Cardiac fibroblast (primary cell): Measurements from ENCODE around the gene MYH2.

Experiments used
- DNase-seq, 2 donors: peaks; one replicate each; pipeline versions ENCODE4 v3.0.0 to v3.0.0-alpha.2; 2010; ENCODE audit warnings: low read depth in 2 of 2
- H3K4me3 ChIP-seq, 2 donors: replicated peaks in 1 of 2; 1 replicate in 1 of 2; 2 replicates in 1 of 2; pipeline ENCODE4 v1.5.1; 2011; ENCODE audit warnings: low read depth in 2 of 2, low read length in 2 of 2, mild to moderate bottlenecking in 2 of 2, moderate library complexity in 1 of 2
- TF ChIP-seq, protein P1 (sequence below): IDR thresholded peaks from one replicate; pipeline ENCODE4 v1.5.1; 2011; ENCODE audit warnings: low read depth, mild to moderate bottlenecking, low read length, inconsistent platforms

Gene MYH2

DNA sequence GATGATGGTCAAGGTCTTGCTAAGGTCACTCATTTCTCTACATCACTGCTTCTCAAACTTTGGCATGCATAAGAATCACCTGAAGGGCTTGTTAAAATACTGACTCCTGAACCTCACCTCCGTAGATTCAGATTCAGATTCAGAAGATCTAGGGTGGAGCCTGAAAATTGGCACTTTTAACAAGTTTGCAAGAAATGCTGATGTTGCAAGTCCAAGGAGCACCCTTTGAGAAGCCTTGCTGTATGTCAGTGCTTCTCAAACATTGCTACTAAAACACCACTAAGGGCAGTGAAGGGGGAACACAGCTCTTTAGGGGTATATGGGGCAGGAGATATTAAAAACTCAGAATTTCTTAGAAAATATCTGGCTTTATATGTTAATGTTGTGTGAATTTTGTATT, 17.4 kb downstream of the MYH2 start:
- DNase-seq: no peak
- TF ChIP-seq, protein P1, sequence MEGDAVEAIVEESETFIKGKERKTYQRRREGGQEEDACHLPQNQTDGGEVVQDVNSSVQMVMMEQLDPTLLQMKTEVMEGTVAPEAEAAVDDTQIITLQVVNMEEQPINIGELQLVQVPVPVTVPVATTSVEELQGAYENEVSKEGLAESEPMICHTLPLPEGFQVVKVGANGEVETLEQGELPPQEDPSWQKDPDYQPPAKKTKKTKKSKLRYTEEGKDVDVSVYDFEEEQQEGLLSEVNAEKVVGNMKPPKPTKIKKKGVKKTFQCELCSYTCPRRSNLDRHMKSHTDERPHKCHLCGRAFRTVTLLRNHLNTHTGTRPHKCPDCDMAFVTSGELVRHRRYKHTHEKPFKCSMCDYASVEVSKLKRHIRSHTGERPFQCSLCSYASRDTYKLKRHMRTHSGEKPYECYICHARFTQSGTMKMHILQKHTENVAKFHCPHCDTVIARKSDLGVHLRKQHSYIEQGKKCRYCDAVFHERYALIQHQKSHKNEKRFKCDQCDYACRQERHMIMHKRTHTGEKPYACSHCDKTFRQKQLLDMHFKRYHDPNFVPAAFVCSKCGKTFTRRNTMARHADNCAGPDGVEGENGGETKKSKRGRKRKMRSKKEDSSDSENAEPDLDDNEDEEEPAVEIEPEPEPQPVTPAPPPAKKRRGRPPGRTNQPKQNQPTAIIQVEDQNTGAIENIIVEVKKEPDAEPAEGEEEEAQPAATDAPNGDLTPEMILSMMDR: no peak
- H3K4me3 ChIP-seq: no peak overlapping the region

DNA sequence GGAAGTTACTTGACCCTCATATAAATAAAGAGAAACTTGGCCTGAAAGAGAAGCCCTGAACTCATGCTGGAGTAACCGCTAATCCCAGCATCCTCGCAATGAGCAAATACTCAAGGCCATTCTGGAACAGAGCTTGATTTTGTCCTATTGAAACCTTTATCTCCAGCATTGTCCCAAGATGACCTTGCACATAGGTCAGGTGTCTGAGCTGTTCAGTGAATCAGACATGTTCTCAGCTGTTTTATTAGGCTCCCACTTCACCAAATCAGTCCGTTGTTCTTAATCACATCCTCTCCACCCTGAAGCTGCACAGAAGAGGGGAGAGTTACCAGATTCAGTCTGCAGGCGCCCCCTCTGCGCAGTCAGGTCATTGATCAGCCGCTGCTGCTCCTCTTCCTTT, 22.0 kb downstream of the MYH2 start:
- TF ChIP-seq, protein P1: no peak
- no peak for DNase-seq
- H3K4me3 ChIP-seq: no peak overlapping the region

DNA sequence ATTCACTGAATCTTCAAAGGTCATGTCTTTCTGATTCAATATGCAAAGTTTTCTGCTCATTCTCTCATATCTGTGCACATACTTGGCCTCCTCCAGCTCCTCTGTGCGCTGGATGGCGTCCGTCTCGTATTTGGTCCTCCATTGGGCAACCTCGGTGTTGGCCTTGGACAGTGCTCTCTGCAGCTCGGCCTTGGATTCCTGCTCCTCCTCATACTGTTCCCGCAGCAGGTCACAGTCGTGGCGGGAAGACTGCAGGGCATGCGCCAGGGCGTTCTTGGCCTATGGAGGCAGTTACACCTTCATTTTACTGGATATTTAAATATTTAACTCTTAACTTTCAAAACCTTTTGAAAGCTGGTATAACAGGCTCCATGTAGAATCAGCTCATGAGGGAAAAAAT, 22.9 kb downstream of the MYH2 start:
- TF ChIP-seq, protein P1: no peak
- no peak for DNase-seq

DNA sequence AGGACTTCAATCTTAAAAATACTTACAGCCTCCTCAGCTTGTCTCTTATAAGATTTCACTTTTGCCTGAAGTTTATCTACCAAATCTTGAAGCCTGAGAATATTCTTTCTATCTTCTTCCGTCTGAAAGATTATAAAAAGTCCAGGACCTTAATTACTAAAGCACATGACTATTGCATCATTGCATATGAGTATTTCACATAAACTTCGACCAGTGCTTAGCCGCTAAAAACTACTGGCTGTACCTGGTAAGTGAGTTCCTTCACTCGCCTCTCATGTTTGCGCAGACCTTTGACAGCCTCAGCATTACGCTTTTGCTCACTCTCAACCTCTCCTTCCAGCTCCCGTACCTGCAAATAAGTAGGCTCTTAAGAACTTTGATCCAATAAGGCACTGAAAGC, 26.4 kb downstream of the MYH2 start:
- TF ChIP-seq, protein P1: no peak
- H3K4me3 ChIP-seq: no peak overlapping the region
- DNase-seq: no peak

More for the DNA sequence above, 22.9 kb downstream of the MYH2 start:
- no peak overlapping the region for H3K4me3 ChIP-seq

DNA sequence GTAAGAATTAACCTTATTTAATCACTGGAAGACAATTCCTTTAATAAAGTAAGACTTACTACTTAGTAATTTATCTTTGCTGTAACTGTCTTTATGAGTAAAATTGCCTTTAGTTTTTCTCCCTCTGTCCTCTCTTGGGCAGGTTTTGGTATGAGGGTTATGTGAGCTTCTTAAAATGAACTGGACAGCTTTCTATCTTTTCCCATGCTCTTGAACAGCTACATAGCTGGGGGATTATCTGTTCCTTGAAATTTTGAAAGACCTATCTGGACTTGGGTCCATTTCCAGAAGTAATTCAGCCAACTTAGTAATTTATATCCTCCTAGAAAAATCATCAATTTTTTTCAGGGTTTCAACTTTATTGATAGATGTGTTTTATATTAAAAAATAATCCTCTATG, 27.5 kb downstream of the MYH2 start:
- TF ChIP-seq, protein P1: no peak
- DNase-seq: no peak
- no peak overlapping the region for H3K4me3 ChIP-seq

DNA sequence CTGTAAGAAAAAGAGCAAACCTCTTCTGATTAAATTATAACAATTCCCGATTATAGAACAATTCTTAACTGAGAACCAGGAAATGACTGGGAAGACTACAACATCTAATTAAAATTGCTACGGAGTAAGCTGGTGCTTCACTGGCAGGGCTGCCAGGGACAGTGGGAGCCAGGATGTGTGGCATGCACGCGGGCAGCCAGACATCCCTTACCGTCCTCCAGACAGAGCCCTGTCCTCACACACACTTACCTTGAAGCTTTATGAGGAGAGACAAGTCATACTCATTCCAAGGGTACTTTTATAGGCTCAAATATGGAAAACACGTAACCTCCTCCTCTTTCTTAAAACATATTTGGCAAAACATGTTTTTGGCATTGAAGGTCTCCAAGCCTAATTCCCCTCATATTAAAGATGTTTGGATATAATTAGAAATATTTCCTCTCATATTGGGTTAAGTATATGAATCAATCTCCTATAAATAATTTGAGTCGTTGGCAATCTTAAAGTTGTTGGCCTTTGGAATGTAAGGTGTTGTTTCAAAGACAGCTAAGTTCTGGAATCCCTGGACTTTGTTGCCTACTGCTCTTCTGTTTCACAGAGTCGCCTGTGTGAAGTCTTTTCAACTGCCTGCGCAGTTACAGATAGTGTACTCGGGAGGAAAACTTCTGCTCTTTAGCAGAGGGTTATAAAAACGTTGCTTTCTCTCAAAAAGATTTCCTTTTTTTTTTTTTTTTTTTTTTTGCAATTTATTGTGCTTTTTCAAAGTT, 31.0 kb downstream of the MYH2 start, which contains the start of gene MYH1:
Gene MYH1 (minus strand): TSS at position 272 of the 767 bp plus-strand sequence. CDS start 1,900 bp downstream, outside the sequence.
- no peak for DNase-seq
- H3K4me3 ChIP-seq: no peak within 1 kb of the TSS
- TF ChIP-seq, protein P1: no peak

DNA sequence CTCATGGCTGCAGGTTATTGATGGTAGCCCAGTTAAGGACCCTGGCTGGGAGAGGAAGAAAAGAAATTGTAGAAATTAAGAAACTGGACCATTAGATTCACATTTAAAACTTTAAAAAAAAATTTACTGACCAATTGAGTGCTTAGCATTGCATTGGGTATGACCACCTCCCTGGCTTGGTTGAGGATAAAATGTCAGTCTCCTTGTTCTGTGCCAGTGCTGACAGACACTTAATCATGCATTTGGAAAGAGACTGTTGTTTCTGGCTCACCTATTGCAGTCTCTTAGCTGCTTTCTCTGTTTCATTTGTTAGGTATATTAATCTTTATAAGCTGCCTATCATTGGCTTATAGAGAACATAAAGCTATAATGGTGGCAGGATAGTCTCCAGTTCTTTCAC, 32.8 kb downstream of the MYH2 start:
- DNase-seq: no peak
- H3K4me3 ChIP-seq: no peak overlapping the region
- TF ChIP-seq, protein P1: no peak
